Stomach (tissue), 4 donors: ENCODE data around the gene RAG1.

Experiments
- CTCF ChIP-seq, 7 experiments: fragments of 450-650 bp in 4 of 7; fragments of 200-600 bp in 3 of 7; sonication (generic) in 3 of 7; IDR thresholded peaks; one replicate each; pipeline ENCODE4 v1.5.1; 2016 to 2019; ENCODE audit warnings: antibody characterized with exemption in 7 of 7, control low read depth in 2 of 7, mild to moderate bottlenecking in 1 of 7
- POLR2A ChIP-seq, 4 donors: fragments of 450-650 bp; IDR thresholded peaks; one replicate each; pipeline ENCODE4 v1.6.1; 2016; ENCODE audit warnings: antibody characterized with exemption in 4 of 4, control low read depth in 2 of 4, mild to moderate bottlenecking in 1 of 4, moderate library complexity in 1 of 4
- POLR2AphosphoS5 ChIP-seq, 3 donors: sonication (generic); formaldehyde crosslinking; IDR thresholded peaks; one replicate each; pipeline ENCODE4 v1.6.1; 2016; ENCODE audit warnings: antibody characterized with exemption in 3 of 3

GRCh38 chr11:36608491-36609199 lies 40.8 kb downstream of the RAG1 start:
- no peak for TF ChIP-seq CTCF (IDR thresholded peaks at IDR 0.05)
- no peak for TF ChIP-seq POLR2AphosphoS5 (IDR thresholded peaks at IDR 0.05)
- no peak for TF ChIP-seq POLR2A (IDR thresholded peaks at IDR 0.05)
